T-helper 17 cell (primary cell): ENCODE data around the gene ZNF662. TPM values are rescaled to one million over a fixed set of nuclear protein-coding genes. Genes with fewer than 3 reads are reported as not detected.
"Not testable (repeated sequence)": the region's sequence is repeated elsewhere in the genome, so short reads cannot be mapped to it uniquely, and the experiment has no call there.

Experiments
- ATAC-seq: fragments of 150-1000 bp; cut with Tn5 transposase; 2 replicates; pipeline ENCODE4 v1.10.0; 2021; ENCODE audit warnings: mild to moderate bottlenecking, moderate library complexity
- DNase-seq, 3 donors: peaks; one replicate each; pipeline versions ENCODE4 v3.0.0 to v3.0.0-alpha.2; 2020 to 2021
- H3K9me3 ChIP-seq: one replicate; pipeline ENCODE4 v1.7.0; 2013; ENCODE audit warnings: low read length, mild to moderate bottlenecking; ENCODE audit not compliant: control insufficient read depth, poor library complexity, severe bottlenecking
- H3K27ac Mint-ChIP-seq: one replicate; pipeline ENCODE4 v1.8.0; 2022; ENCODE audit warnings: mild to moderate bottlenecking, moderate library complexity, mixed read lengths
- H3K27me3 Mint-ChIP-seq: one replicate; pipeline ENCODE4 v1.8.0; 2022; ENCODE audit warnings: mixed read lengths
- H3K36me3 Mint-ChIP-seq: one replicate; pipeline ENCODE4 v1.8.0; 2022; ENCODE audit warnings: low read depth, mixed read lengths
- H3K4me1 Mint-ChIP-seq: one replicate; pipeline ENCODE4 v1.8.0; 2022; ENCODE audit warnings: mild to moderate bottlenecking, mixed read lengths
- H3K4me3 Mint-ChIP-seq: one replicate; pipeline ENCODE4 v1.8.0; 2022; ENCODE audit warnings: mild to moderate bottlenecking, moderate library complexity, mixed read lengths
- total RNA-seq, 4 donors: library from RNA in 2 of 4; stranded (reverse) in 2 of 4; gene quantifications; one replicate each; pipeline ENCODE4 v1.2.3 and lab custom pipeline; 2022 to 2026

ZNF662 gene
- total RNA-seq, 2 donors from 2014 or later = 0.94 to 1.4 TPM

DNA sequence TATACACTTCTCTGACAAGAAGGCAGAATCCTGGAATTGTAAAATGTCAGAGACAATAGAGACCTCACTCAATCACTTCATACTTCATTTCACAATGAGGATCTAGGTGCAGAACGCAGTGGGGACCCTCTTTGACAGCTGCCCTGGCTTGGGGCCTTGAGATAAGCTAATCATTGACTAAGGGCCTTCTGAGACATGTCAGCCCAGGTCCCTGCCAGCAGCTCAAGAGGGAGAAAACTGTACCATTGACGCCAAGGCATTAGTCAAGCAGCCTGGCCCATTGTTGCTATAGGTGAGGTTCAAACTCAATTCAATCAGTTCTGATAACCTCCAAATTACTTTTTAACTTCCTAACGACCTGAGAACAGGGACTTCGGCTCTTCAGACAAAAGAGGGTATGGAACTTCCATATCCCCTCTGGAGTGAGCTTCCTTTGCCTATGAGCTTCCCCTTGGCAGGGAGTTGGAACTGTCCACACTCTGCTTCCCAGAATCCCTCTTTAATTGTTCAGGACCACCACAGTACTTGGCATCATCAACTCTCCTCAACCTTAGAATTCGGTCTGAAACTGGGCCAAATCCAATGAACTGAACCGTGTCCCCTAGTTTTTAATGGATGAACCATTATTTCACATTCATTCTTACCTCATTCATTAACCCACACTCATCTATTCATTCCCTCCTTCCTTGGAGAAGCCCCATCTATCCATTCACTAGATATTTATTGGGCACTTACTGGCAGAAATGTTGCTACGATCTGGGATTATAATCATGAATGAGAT is 28.8 kb upstream of the ZNF662 start:
- Mint-ChIP-seq H3K36me3 (peaks cover 6% of the 10 kb centered on the region), H3K4me3 (no peak overlapping the region), H3K4me1 (peaks cover 17% of the 10 kb centered on the region), H3K27ac (peak overlapping the region; percentile 70), H3K27me3 (peaks cover 20% of the 10 kb centered on the region)
- ATAC-seq (no peak), DNase-seq (no peak)
- H3K9me3 ChIP-seq = no peaks in the 10 kb centered on the region

DNA sequence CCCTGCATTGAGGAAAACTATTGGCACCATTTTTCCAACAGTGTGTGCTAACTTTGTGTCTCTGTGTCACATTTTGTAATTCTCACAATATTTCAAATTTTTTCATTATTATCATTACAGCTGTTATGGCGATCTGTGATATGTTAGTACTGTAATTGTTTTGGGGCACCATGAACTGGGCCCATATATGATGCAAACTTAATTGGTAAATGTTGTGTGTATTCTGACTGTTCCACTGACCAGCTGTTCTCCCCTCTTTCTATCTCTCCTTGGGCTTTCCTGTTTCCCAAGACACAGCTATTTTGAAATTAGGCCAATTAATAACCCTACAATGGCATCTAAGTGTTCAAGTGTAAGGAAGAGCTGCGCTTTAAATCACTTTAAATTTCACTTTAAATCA is 28.1 kb upstream of the ZNF662 start:
- DNase-seq (no peak), ATAC-seq (no peak)
- H3K9me3 ChIP-seq = no peaks in the 10 kb centered on the region
- H3K27ac Mint-ChIP-seq = no peak overlapping the region
- no peak overlapping the region for H3K4me3 Mint-ChIP-seq
- peaks cover 12% of the 10 kb centered on the region for H3K4me1 Mint-ChIP-seq
- peaks cover 13% of the 10 kb centered on the region for H3K27me3 Mint-ChIP-seq
- no peaks in the 10 kb centered on the region for H3K36me3 Mint-ChIP-seq

DNA sequence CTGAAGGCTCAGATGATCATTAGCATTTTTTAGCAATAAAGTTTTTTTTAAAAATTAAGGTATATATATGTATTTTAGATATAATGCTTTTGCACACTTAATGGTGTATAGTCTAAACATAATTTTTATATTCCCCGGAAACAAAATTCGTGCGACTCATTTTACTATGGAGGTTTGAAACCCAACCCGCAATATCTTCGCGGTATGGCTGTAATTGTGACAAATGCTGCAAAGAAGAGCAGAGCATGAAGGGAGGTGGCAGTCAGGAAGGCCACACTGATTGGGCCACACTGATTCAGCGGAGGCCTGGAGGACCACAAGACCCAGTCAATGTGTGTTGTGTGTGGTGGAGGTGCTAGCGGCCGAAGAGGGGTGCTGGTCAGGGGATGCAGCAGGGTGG is 25.8 kb upstream of the ZNF662 start:
- H3K4me1 Mint-ChIP-seq = peaks cover 12% of the 10 kb centered on the region
- peak overlapping the region; percentile 81 for H3K27ac Mint-ChIP-seq
- H3K36me3 Mint-ChIP-seq = no peaks in the 10 kb centered on the region
- no peak for DNase-seq
- no peaks in the 10 kb centered on the region for H3K9me3 ChIP-seq
- no peak for ATAC-seq
- peaks cover 9% of the 10 kb centered on the region for H3K27me3 Mint-ChIP-seq
- peak overlapping the region; percentile 87 for H3K4me3 Mint-ChIP-seq

DNA sequence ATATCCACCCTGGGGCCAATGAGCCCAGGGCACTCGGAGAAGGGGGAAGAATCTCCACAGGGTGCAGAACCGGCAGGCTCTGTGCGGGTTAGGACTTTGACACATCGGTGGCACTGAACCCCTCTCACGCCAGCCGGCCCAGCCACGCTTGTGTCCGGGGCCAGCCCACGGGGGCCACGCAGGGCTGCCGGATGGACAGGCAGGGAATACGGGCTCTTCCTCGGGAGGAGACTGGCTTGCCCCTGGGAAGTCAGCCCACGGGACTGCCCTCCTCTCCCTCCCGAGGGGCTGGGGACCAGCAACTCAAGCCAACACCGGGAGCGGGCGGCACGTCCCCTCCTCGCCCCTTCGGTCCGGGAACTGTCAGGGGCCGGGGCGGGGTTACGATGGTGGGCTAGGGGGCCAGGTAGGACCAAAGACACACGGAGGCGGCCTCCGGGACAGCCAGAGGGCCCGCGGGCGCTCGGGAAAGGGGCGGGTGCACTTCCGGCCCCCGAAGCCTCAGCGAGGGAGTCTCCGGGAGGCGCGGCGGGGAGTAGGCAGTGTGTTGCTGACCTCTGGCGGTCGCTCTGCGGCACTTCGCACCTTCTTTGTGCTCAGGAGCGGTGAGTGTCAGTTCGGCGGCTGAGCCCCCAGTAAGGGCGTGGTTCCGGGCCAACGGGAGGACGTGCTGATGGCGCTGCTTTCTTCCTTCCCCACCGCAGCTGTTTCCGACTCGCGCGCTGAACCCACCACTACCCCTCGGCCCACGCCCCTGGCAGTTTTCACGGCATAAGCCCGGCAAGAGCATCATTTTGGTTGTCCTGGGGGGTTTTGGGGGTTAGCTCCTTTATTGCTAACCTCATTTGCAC is 25.1 kb upstream of the ZNF662 start:
- Mint-ChIP-seq H3K4me1 (peaks cover 12% of the 10 kb centered on the region), H3K27me3 (peaks cover 12% of the 10 kb centered on the region), H3K4me3 (peak overlapping the region; percentile 87), H3K36me3 (no peaks in the 10 kb centered on the region), H3K27ac (peak overlapping the region; percentile 81)
- H3K9me3 ChIP-seq = no peaks in the 10 kb centered on the region
- peak; percentile 67 to 79 (median 78) for DNase-seq
- peak; percentile 99 for ATAC-seq

DNA sequence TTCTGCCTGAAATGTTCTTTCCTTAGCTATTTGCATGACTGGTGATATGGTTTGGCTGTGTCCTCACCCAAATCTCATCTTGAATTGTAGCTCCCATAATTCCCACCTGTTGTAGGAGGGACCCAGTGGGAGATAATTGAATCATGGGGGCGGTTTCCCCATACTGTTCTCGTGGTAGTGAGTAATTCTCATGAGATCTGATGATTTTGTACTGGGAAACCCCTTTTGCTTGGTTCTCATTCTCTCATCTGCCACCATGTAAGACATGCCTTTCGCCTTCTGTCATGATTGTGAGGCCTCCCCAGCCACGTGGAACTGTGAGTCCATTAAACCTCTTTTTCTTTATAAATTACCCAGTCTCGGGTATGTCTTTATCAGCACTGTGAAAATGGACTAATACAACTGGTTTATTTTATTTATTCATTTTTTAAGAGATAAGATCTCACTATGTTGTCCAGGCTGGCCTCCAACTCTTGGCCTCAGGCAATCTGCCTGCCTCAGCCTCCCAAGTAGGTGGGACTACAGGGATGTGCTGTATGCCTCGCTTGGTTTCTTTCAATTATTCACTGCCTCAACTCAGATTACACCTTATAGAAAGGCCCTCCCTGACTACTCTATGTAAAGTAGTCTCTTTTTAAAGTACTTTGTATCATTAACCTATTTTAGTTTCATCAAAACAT is 22.6 kb upstream of the ZNF662 start:
- ATAC-seq, H3K4me3 Mint-ChIP-seq, H3K9me3 ChIP-seq, DNase-seq, H3K36me3 Mint-ChIP-seq: not testable (repeated sequence)
- H3K27ac Mint-ChIP-seq = peak overlapping the region; percentile 74
- H3K27me3 Mint-ChIP-seq = peaks cover 17% of the 10 kb centered on the region
- H3K4me1 Mint-ChIP-seq = peaks cover 10% of the 10 kb centered on the region

DNA sequence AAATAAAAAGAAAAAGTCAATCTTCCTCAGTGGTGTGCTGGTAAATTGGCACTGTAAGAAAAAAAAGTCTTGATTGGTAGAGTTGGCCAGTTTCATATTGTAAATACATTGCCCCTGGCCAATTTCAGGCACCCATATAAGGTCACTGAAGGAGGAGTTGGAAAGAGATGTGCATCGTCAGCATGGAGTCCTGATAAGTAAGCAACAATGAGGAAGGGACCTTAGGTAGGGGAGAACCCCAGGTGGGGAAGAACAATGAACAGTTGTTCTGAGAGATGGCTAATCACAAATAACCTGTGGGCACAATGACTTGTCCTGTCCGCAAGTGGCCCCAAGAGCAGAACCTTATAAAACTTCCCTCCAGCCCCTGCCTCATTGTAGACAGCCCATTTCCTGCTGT is 21.6 kb upstream of the ZNF662 start:
- no peaks in the 10 kb centered on the region for H3K9me3 ChIP-seq
- no peak overlapping the region for H3K27ac Mint-ChIP-seq
- H3K27me3 Mint-ChIP-seq = peaks cover 26% of the 10 kb centered on the region
- peaks cover 2% of the 10 kb centered on the region for H3K36me3 Mint-ChIP-seq
- no peak for ATAC-seq
- DNase-seq = no peak
- peaks cover 10% of the 10 kb centered on the region for H3K4me1 Mint-ChIP-seq
- H3K4me3 Mint-ChIP-seq = no peak overlapping the region

DNA sequence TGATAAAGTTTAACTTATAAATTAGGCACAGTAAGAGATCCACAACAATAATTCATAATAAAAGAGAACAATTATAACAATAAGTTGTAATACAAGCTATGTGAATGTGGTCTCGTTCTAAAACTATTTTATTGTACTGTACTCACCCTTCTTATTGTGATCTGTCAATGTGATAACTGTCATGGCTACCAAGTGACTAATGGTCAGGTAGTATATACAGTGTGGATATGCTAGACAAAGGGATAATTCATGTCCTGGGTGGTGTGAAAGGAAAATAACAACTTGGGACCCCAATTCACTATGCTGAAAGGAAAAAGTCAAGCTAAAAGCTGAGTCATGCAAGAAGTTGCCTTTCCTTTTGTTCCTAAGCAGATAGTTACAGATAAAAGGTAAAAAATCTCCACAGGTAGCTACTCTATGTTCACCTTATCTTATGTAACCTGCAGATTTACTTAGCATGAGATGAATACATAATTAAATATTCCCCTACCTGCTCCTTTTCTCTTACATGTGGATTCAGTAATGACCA is 19.6 kb upstream of the ZNF662 start:
- DNase-seq (no peak), ATAC-seq (no peak)
- peaks cover 4% of the 10 kb centered on the region for H3K4me1 Mint-ChIP-seq
- no peak overlapping the region for H3K4me3 Mint-ChIP-seq
- peaks cover 38% of the 10 kb centered on the region for H3K27me3 Mint-ChIP-seq
- H3K9me3 ChIP-seq = no peaks in the 10 kb centered on the region
- peaks cover 2% of the 10 kb centered on the region for H3K36me3 Mint-ChIP-seq
- no peak overlapping the region for H3K27ac Mint-ChIP-seq

DNA sequence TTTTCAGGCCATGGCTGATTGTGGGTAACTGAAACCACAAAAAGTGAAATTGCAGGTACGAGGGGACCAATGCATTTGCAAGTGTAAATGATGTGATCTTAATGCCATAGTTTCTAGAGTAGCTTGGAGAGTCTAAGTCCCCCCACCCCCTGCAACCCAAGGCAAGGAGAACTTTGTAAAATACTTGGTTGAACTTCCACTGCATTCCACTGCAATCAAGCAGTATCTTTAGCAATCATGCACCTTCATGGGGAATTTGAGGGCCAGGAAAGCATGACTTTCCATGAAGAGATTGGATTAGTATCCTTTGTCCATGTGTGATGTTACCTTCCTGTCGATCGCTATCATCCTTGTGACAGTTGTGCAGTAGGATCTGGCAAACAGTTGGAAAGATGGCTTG is 18.9 kb upstream of the ZNF662 start:
- H3K27me3 Mint-ChIP-seq = peaks cover 46% of the 10 kb centered on the region
- H3K4me1 Mint-ChIP-seq = peaks cover 2% of the 10 kb centered on the region
- no peaks in the 10 kb centered on the region for H3K9me3 ChIP-seq
- no peak overlapping the region for H3K4me3 Mint-ChIP-seq
- no peak overlapping the region for H3K27ac Mint-ChIP-seq
- DNase-seq (no peak), ATAC-seq (no peak)
- peaks cover 6% of the 10 kb centered on the region for H3K36me3 Mint-ChIP-seq

DNA sequence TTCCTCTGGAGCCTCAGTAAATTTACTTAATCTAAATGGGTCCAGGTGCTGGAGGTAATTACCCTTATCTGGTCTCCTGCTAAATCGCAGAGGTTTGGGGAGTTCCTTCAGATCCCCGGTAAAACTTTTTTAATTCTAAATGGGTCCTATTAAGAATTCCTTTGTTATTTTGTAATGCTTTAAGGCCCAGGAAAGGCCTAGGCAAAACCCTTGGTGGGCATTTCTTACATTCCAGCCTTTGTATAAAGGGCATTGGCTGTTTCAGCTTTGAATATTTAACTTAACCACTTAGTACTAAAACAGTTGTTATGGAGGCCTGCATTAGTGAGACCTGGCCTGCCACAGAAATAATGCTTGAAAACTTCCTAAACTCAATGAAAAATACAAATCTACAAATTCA is 14.9 kb upstream of the ZNF662 start:
- no peak overlapping the region for H3K27ac Mint-ChIP-seq
- no peak overlapping the region for H3K4me3 Mint-ChIP-seq
- H3K4me1 Mint-ChIP-seq = peaks cover 5% of the 10 kb centered on the region
- no peaks in the 10 kb centered on the region for H3K9me3 ChIP-seq
- no peak for ATAC-seq
- H3K27me3 Mint-ChIP-seq = peaks cover 46% of the 10 kb centered on the region
- DNase-seq = no peak
- peaks cover 6% of the 10 kb centered on the region for H3K36me3 Mint-ChIP-seq

DNA sequence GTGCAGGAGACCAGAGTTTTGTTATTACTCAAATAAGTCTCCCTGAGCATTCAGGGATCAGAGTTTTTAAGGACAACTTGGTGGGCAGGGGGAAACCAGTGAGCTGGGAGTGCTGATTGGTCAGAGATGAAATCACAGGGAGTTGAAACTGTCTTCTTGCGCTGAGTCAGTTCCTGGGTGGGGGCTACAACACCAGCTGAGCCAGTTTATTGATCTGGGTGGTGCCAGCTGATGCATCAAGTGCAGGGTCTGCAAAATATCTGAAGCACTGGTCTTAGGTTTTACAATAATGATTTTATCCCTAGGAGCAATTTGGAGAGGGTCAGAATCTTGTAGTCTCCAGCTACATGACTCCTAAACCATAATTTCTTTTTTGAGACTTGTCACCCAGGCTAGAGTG is 13.8 kb upstream of the ZNF662 start:
- H3K9me3 ChIP-seq = no peaks in the 10 kb centered on the region
- DNase-seq (no peak), ATAC-seq (no peak)
- Mint-ChIP-seq H3K36me3 (peaks cover 6% of the 10 kb centered on the region), H3K4me3 (no peak overlapping the region), H3K27ac (no peak overlapping the region), H3K27me3 (peaks cover 50% of the 10 kb centered on the region), H3K4me1 (peaks cover 5% of the 10 kb centered on the region)

DNA sequence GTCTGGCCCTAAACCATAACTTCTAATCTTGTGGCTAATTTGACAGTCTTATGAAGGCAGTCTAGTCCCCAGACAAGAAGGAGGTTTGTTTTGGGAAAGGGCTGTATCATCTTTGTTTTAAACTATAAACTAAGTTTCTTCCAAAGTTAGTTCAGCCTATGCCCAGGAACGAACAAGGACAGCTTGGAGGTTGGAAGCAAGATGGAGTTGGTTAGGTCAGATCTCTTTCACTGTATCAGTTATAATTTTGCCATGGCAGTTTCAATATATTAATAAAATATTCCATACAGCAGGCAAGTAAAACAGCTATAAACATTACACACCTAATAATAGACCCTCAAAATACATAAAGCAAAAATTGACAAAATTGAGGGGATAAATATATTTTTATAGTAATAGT is 13.1 kb upstream of the ZNF662 start:
- H3K27ac Mint-ChIP-seq = no peak overlapping the region
- DNase-seq (no peak), ATAC-seq (no peak)
- H3K9me3 ChIP-seq = no peaks in the 10 kb centered on the region
- H3K36me3 Mint-ChIP-seq = peaks cover 9% of the 10 kb centered on the region
- H3K27me3 Mint-ChIP-seq = peaks cover 46% of the 10 kb centered on the region
- peaks cover 5% of the 10 kb centered on the region for H3K4me1 Mint-ChIP-seq
- no peak overlapping the region for H3K4me3 Mint-ChIP-seq

DNA sequence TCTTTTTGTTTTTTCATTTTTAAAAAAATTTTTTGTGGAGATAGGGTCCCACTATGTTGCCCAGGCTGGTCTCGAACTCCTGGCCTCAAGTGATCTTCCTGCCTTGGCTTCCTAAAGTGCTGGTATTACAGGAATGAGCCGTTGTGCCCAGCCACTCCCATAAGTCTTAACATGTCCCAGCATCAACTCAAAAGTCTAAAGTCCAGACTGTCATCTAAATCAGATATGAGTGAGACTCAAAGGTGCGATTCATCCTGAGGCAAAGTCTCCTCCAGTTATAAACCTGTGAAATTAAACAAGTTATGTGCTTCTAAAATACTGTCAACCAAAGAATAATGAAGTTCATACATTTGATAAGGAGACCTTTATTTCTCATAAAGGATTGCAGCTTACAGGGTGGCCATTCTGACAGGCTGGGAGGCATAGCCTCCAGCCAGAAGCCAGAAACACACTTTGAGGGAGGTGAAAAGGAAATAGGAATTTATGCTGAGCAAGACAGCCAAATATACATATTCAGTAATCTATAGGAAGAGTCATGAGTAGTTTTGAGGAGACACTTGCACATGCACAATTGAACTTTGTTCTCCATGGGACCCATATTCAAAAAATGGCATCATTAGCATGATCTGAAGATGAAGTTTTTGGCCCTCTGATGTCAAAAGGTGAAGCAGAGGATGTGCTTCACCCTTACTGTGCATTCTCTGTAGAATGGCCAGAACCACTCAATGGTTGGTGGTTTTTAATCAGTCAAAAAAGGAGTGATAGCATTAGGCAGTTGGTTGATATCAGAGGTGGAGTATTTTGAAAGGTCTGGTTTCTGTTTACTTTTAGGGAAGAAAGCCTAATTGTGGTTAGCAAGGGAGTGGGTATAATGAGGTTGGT is 11.0 kb upstream of the ZNF662 start:
- H3K27ac Mint-ChIP-seq = no peak overlapping the region
- H3K9me3 ChIP-seq = no peaks in the 10 kb centered on the region

More for the DNA sequence above, 11.0 kb upstream of the ZNF662 start:
- ATAC-seq (no peak), DNase-seq (no peak)
- H3K27me3 Mint-ChIP-seq = peaks cover 29% of the 10 kb centered on the region
- peaks cover 7% of the 10 kb centered on the region for H3K36me3 Mint-ChIP-seq
- peaks cover 5% of the 10 kb centered on the region for H3K4me1 Mint-ChIP-seq
- H3K4me3 Mint-ChIP-seq = no peak overlapping the region
